Neutrophil (primary cell): ENCODE measurements around the gene CTTN.

Experiments used
- H3K27ac ChIP-seq: fragments of 200-600 bp; sonication (generic); 2 replicates; pipeline ENCODE4 v1.5.1; 2016; ENCODE audit warnings: mild to moderate bottlenecking, moderate library complexity
- H3K27me3 ChIP-seq: fragments of 200-600 bp; sonication (generic); 2 replicates; pipeline ENCODE4 v1.6.0; 2016; ENCODE audit warnings: mild to moderate bottlenecking
- H3K36me3 ChIP-seq: fragments of 200-600 bp; sonication (generic); 2 replicates; pipeline ENCODE4 v1.5.1; 2017
- H3K4me1 ChIP-seq, 2 experiments: fragments of 200-600 bp in 1 of 2; sonication (generic) in 1 of 2; 1 replicate in 1 of 2; 2 replicates in 1 of 2; pipeline versions ENCODE4 v1.5.1 to v1.6.1; 2013 to 2016; ENCODE audit warnings: low read depth in 1 of 2, low read length in 1 of 2, mild to moderate bottlenecking in 1 of 2, moderate library complexity in 1 of 2; ENCODE audit not compliant: control insufficient read depth in 1 of 2, insufficient read depth in 1 of 2
- H3K4me3 ChIP-seq, 2 experiments: fragments of 200-600 bp in 1 of 2; sonication (generic) in 1 of 2; 1 replicate in 1 of 2; 2 replicates in 1 of 2; pipeline ENCODE4 v1.5.1; 2013 to 2016; ENCODE audit warnings: low read depth in 1 of 2, low read length in 1 of 2, mild to moderate bottlenecking in 1 of 2, moderate library complexity in 1 of 2
- H3K9me3 ChIP-seq: fragments of 200-600 bp; sonication (generic); 2 replicates; pipeline ENCODE4 v1.5.1; 2016
- CTCF ChIP-seq: fragments of 200-600 bp; sonication (generic); IDR thresholded peaks from 2 replicates; pipeline ENCODE4 v1.5.1; 2016; ENCODE audit warnings: antibody characterized with exemption

CTTN gene

GRCh38 chr11:70430671-70431574 lies 32.6 kb downstream of the CTTN start:
- Histone ChIP-seq H3K27ac (no peak overlapping the region), H3K4me1 (no peaks in the 10 kb centered on the region), H3K9me3 (no peaks in the 10 kb centered on the region), H3K4me3 (no peak overlapping the region), H3K36me3 (no peaks in the 10 kb centered on the region), H3K27me3 (peaks cover 63% of the 10 kb centered on the region)
- no peak for TF ChIP-seq CTCF

DNA sequence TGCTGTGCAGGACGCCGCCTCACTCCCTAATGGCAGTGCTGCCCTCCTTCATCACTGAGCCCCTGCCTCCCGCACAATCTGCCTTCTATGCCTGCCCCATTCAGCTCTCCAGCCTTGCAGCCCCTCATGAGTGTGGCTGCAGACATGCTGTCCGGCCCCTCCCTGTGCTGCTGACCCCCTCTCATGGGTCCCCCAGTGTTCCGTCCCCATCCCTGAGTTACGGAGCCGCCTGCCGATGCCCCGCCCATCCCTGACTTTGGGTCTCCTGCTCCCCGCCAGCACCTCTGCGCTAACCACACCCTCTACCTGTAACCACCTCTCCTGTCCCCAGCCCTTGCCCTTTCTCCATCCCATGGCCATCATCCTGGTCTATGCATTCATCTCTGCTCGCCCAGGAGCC lies 33.3 kb downstream of the CTTN start:
- Histone ChIP-seq H3K27ac (no peak overlapping the region), H3K9me3 (no peaks in the 10 kb centered on the region), H3K36me3 (no peaks in the 10 kb centered on the region), H3K4me1 (no peaks in the 10 kb centered on the region), H3K27me3 (peaks cover 67% of the 10 kb centered on the region), H3K4me3 (no peak overlapping the region)
- TF ChIP-seq CTCF = no peak

DNA sequence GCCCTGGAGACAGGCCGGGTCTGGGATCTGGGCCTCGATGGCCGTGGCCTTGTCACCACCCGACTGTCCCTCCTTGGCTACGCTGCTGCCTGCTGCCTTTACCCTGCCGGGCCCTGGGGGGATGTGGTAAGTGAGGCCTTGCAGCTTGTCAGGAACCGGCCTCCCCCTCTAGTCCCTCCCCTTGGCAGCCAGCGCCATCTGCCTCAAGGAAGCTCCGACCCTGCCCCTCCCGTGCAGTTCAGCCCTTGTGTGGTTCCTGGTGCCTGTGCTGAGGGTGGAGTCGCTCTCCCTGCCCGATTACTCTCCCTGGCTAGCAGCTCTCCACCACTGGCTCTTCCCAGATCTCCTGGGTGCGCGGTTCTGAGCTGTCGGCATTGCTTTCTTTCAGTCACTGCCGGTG lies 33.7 kb downstream of the CTTN start:
- no peak overlapping the region for H3K27ac ChIP-seq
- H3K4me3 ChIP-seq = no peak overlapping the region
- peaks cover 70% of the 10 kb centered on the region for H3K27me3 ChIP-seq
- no peaks in the 10 kb centered on the region for H3K4me1 ChIP-seq
- TF ChIP-seq CTCF = no peak
- no peaks in the 10 kb centered on the region for H3K36me3 ChIP-seq
- H3K9me3 ChIP-seq = no peaks in the 10 kb centered on the region

DNA sequence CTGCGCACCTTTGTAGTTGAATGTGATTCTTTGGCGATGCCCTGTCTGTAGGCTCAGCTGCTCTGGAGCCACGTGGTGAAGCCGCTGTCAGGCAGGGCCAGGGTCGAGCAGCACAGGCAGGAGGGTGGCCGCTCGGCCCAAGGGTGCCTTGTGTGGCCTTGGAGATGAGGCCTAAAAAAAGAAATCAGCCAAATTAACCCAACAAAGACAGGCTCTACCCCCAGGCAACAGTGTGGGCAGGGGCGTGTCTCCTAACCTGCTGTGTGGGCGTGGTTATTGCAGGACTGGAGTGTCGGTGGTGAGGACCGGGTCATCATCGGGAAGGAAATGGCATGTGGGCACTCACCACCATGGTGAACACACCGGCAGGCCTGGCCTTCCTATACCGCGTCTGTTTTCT lies 34.3 kb downstream of the CTTN start:
- Histone ChIP-seq H3K27ac (no peak overlapping the region), H3K27me3 (peaks cover 70% of the 10 kb centered on the region), H3K9me3 (no peaks in the 10 kb centered on the region), H3K4me3 (no peak overlapping the region), H3K4me1 (no peaks in the 10 kb centered on the region), H3K36me3 (no peaks in the 10 kb centered on the region)
- no peak for TF ChIP-seq CTCF

DNA sequence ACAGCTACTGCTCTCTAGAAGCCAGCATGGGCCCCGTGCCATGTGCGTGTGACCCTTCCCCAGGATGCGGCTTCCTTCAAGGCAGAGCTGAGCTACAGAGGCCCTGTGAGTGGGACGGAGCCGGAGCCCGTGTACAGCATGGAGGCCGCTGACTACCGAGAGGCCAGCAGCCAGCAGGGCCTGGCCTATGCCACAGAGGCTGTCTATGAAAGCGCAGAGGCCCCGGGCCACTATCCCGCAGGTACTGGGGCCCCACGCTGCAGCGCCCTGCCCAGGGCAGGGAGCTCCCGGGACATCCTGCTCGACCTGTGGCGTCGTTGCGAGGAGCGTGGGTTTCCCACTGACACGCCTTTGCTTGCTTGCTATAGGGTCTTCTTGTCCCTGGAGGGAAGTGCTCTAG lies 34.7 kb downstream of the CTTN start:
- TF ChIP-seq CTCF = no peak
- H3K27me3 ChIP-seq = peaks cover 73% of the 10 kb centered on the region
- H3K4me3 ChIP-seq = no peak overlapping the region
- H3K4me1 ChIP-seq = no peaks in the 10 kb centered on the region
- H3K27ac ChIP-seq = no peak overlapping the region
- H3K36me3 ChIP-seq = no peaks in the 10 kb centered on the region
- no peaks in the 10 kb centered on the region for H3K9me3 ChIP-seq
